Ascending aorta (tissue), 2 donors: ENCODE results near the gene FBXO2. TPM values are rescaled to one million over a fixed set of nuclear protein-coding genes. Genes with fewer than 3 reads are reported as not detected.
"Not testable (repeated sequence)": the region's sequence is repeated elsewhere in the genome, so short reads cannot be mapped to it uniquely, and the experiment has no call there.

Experiments used
- DNase-seq, 2 donors: peaks; one replicate each; pipeline ENCODE4 v3.0.0-alpha.2; 2019; ENCODE audit warnings: low spot score in 2 of 2
- H3K27ac ChIP-seq, 2 donors: fragments of 200-600 bp; sonication (generic); one replicate each; pipeline ENCODE4 v1.5.1; 2016 to 2017; ENCODE audit warnings: mild to moderate bottlenecking in 1 of 2
- H3K27me3 ChIP-seq: fragments of 200-600 bp; sonication (generic); one replicate; pipeline ENCODE4 v1.5.1; 2017
- H3K36me3 ChIP-seq, 2 donors: fragments of 200-600 bp; sonication (generic); one replicate each; pipeline ENCODE4 v1.5.1; 2016
- H3K4me1 ChIP-seq, 2 donors: fragments of 200-600 bp; sonication (generic); one replicate each; pipeline ENCODE4 v1.5.1; 2016 to 2017; ENCODE audit warnings: mild to moderate bottlenecking in 1 of 2
- H3K4me3 ChIP-seq, 2 donors: fragments of 200-600 bp; sonication (generic); one replicate each; pipeline ENCODE4 v1.5.1; 2016 to 2017; ENCODE audit warnings: mild to moderate bottlenecking in 1 of 2
- H3K9me3 ChIP-seq, 2 donors: fragments of 200-600 bp; sonication (generic); one replicate each; pipeline ENCODE4 v1.5.1; 2016
- intact Hi-C: fragments of 100-400 bp; cut with DNase I; formaldehyde crosslinking; loops from one replicate; pipeline ENCODE4 v1.15.1; 2023
- total RNA-seq: library from RNA; depleted of rRNA; stranded (reverse); fragments of >200 nt; gene quantifications from one replicate; pipeline ENCODE4 v1.1.0, GENCODE V29; 2016
- TF ChIP-seq, protein P1 (sequence below), 3 experiments: fragments of 200-600 bp in 2 of 3; fragments of 450-650 bp in 1 of 3; sonication (generic) in 2 of 3; IDR thresholded peaks; one replicate each; pipeline ENCODE4 v1.5.1; 2016 to 2019; ENCODE audit warnings: antibody characterized with exemption in 3 of 3, mild to moderate bottlenecking in 1 of 3, moderate library complexity in 1 of 3

Gene FBXO2
- total RNA-seq, 1 donor from 2014 or later: 6.1 TPM

DNA sequence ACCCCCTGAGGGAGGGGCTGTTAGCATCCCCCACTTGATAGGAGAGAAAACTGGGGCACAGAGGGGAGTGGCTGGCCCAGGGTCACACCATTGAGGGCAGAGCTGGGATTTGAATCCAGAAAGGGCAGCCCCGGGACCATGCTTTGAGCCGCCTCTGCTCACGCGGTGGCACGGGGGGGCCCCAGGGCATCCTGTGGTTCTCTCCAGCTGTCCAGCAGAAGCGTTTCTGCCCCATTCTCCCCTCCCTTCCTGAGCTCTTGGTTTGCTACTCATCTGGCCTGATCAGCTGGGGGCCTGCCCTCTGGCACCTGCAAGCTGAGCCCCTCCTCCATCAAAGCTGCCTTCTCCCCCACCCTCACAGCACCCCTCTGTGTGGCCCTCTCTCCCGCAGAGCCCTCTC is 37.5 kb downstream of the FBXO2 start:
- DNase-seq: no peak
- intact Hi-C loops: no loop called here
- Histone ChIP-seq H3K27me3 (no peaks in the 10 kb centered on the region), H3K4me3 (no peak overlapping the region), H3K4me1 (no peaks in the 10 kb centered on the region), H3K27ac (no peak overlapping the region), H3K9me3 (no peaks in the 10 kb centered on the region), H3K36me3 (no peaks in the 10 kb centered on the region)
- TF ChIP-seq, protein P1, sequence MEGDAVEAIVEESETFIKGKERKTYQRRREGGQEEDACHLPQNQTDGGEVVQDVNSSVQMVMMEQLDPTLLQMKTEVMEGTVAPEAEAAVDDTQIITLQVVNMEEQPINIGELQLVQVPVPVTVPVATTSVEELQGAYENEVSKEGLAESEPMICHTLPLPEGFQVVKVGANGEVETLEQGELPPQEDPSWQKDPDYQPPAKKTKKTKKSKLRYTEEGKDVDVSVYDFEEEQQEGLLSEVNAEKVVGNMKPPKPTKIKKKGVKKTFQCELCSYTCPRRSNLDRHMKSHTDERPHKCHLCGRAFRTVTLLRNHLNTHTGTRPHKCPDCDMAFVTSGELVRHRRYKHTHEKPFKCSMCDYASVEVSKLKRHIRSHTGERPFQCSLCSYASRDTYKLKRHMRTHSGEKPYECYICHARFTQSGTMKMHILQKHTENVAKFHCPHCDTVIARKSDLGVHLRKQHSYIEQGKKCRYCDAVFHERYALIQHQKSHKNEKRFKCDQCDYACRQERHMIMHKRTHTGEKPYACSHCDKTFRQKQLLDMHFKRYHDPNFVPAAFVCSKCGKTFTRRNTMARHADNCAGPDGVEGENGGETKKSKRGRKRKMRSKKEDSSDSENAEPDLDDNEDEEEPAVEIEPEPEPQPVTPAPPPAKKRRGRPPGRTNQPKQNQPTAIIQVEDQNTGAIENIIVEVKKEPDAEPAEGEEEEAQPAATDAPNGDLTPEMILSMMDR (IDR thresholded peaks at IDR 0.05): no peak

DNA sequence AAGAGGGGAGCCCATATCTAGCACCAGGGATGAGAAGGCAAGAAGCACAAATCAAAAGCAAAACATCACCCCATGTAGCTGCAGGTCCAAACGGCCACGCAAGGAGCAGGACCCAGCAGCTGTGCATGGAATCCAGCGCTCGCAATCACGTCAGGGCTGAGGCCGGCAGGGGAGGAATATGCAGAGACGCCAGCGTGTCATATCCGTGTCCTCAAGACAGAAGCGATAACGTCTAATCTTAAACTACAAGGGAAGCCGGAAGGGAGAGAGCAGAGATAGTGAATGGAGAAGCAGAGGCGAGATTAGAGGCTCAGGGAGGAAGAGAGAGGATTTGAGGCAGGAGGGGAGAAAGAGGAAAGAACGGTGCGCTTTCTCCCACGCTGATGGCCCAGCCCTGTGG is 39.1 kb downstream of the FBXO2 start:
- no peaks in the 10 kb centered on the region for H3K9me3 ChIP-seq
- intact Hi-C loops: no loop called here
- H3K4me1 ChIP-seq: no peaks in the 10 kb centered on the region
- H3K27ac ChIP-seq: no peak overlapping the region
- no peaks in the 10 kb centered on the region for H3K36me3 ChIP-seq
- DNase-seq: no peak
- TF ChIP-seq, protein P1 (IDR thresholded peaks at IDR 0.05): no peak
- H3K4me3 ChIP-seq: no peak overlapping the region
- H3K27me3 ChIP-seq: no peaks in the 10 kb centered on the region

DNA sequence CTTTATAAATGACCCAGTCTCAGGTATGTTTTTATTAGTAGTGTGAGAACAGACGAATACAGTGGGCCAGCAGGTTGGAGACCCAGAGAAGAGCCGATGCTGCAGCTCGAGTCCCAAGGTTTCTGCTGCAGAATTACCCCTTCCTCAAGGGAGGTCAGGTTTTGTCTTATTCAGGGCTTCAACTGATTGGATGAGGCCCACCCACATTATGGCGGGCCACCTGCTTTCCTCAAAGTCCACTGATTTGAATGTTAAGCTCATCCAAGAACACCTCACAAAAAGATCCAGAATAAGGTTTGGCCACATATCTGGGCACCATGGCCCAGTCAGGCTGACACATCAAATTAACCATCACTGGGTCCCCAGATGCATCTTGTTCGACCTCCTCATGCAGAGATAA is 40.9 kb downstream of the FBXO2 start:
- Histone ChIP-seq H3K4me3 (no peak overlapping the region), H3K27me3 (no peaks in the 10 kb centered on the region), H3K9me3 (no peaks in the 10 kb centered on the region), H3K36me3 (no peaks in the 10 kb centered on the region), H3K4me1 (no peaks in the 10 kb centered on the region), H3K27ac (no peak overlapping the region)
- TF ChIP-seq, protein P1 (IDR thresholded peaks at IDR 0.05): no peak
- DNase-seq: no peak
- intact Hi-C loops: no loop called here

DNA sequence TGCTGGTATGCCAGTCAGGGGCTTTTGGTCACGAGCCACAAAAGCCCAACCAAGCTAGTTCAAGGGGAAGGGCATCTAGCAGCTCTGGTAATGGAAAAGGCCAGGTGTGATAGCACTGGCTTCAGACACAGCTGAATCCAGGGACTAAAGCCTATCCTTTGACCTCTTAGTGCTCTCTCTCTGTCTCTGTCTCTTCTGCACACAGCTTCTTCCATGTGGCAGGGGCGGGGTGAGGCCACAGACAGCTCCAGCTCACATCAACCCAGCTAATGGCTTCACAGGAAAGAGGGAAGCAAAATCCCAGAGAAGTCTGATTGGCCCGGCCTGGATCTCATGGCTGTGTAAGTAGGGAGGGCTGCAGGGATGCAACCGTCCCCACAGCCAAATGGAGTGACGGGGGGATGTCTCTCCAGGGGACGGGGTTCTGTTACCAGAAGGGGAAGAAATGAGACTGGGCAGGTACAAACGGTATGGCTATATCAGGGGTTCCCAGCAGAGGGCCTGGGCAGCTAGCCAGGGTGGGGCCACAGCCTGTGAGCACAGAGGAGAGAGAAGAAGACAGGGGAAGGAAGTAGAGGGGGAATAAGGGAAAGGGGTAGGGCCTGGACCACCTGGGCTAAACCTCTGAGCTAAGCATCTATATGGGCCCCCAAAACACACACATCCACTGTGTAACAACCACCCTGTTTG is 42.4 kb downstream of the FBXO2 start:
- Histone ChIP-seq H3K4me1 (no peaks in the 10 kb centered on the region), H3K9me3 (no peaks in the 10 kb centered on the region), H3K4me3 (no peak overlapping the region), H3K27ac (no peak overlapping the region), H3K36me3 (no peaks in the 10 kb centered on the region), H3K27me3 (no peaks in the 10 kb centered on the region)
- intact Hi-C loops: no loop called here
- TF ChIP-seq, protein P1 (IDR thresholded peaks at IDR 0.05): no peak
- no peak for DNase-seq

DNA sequence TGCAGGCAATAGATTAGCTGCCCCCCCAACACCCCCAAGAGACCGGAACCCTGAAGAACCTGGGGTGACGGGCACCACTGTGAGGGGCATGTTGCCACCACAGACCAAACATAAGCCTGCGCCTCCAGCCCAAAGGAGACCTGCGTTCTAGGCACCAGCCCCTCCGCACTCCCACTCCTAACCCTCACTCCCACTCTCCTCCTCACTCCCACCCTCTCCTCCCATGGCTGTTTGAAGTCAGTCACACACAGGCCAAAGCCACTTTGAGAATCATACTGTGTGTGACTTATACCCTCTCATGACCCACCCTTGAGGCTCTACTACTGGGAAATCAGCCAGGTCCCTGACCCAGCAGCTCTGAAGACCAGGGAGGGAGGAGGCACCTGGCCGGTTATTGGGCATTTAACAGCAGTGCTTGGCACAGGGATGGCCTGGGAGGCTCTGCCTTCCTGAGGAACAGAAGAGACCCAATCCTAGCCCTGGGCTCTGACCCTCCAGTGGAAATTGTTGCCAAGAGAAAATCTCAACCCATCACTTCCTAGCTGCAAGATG is 43.5 kb downstream of the FBXO2 start:
- TF ChIP-seq, protein P1 (IDR thresholded peaks at IDR 0.05): no peak
- Histone ChIP-seq H3K4me3 (no peak overlapping the region), H3K27ac (no peak overlapping the region), H3K36me3 (no peaks in the 10 kb centered on the region), H3K9me3 (no peaks in the 10 kb centered on the region), H3K27me3 (no peaks in the 10 kb centered on the region), H3K4me1 (no peaks in the 10 kb centered on the region)
- intact Hi-C loops: no loop called here
- no peak for DNase-seq

DNA sequence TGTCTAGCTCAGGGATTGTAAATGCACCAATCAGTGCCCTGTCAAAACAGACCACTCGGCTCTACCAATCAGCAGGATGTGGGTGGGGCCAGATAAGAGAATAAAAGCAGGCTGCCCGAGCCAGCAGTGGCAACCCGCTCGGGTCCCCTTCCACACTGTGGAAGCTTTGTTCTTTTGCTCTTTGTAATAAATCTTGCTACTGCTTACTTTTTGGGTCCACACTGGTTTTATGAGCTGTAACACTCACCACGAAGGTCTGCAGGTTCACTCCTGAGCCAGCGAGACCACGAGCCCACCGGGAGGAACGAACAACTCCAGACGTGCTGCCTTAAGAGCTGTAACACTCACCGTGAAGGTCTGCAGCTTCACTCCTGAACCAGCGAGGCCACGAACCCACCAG is 44.9 kb downstream of the FBXO2 start:
- H3K4me1 ChIP-seq, H3K9me3 ChIP-seq, H3K27ac ChIP-seq, intact Hi-C loops, H3K4me3 ChIP-seq, H3K27me3 ChIP-seq, H3K36me3 ChIP-seq, DNase-seq: not testable (repeated sequence)

GRCh38 chr1:11608596-11609130 is 45.6 kb downstream of the FBXO2 start:
- H3K27ac ChIP-seq, H3K36me3 ChIP-seq, H3K4me1 ChIP-seq, H3K27me3 ChIP-seq, DNase-seq, intact Hi-C loops, H3K9me3 ChIP-seq, H3K4me3 ChIP-seq: not testable (repeated sequence)
